Left kidney (tissue), 2 donors: Measurements from ENCODE around the gene ALG12. TPM values are rescaled to one million over a fixed set of nuclear protein-coding genes. Genes with fewer than 3 reads are reported as not detected.
"Not testable (repeated sequence)": the region's sequence is repeated elsewhere in the genome, so short reads cannot be mapped to it uniquely, and the experiment has no call there.

Source experiments
- DNase-seq: peaks from one replicate; pipeline ENCODE4 v3.0.0-alpha.2; 2013
- polyA plus RNA-seq: library from polyadenylated mRNA; unstranded; fragments of 120-200 nt; gene quantifications from one replicate; pipeline ENCODE4 v1.2.1, GENCODE V29; 2013; ENCODE audit not compliant: insufficient read length

ALG12 gene
- polyA plus RNA-seq, 1 donor: 24.1 TPM

DNA sequence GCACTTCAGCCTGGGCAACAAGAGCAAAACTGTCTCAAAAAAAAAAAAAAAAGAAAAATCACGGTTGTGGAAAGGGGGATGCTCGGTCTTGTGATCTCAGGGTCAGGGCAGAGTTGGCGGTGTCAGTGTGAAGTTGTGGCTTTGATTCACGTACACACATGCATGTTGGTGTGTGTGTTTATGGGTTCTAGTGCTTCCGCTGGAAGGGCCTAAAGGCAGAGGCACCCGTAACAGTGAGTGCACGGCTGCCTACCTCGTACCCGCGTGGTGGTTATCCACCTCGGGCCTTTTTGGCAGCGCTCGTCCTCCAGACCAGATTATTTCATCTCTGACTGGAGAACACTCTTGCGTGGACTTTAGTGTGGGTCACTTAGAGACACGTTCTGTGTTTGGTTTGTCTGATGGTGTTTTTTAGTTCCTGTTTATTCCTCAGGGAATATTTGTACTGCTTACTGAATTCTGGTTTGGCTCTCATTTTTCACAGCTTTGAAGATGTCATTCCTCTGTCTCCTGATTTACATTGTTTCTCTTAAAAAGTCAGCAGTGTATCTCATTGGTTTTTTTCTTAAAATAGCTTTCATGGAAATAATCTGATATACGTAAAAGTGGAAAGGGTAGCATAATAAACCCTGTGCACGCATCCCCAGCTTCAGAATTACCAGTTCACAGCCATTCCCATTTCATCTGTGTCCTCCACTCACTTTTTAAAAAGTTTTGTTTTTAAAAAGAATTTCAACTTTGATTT lies 49.0 kb downstream of the ALG12 start:
- no peak for DNase-seq

DNA sequence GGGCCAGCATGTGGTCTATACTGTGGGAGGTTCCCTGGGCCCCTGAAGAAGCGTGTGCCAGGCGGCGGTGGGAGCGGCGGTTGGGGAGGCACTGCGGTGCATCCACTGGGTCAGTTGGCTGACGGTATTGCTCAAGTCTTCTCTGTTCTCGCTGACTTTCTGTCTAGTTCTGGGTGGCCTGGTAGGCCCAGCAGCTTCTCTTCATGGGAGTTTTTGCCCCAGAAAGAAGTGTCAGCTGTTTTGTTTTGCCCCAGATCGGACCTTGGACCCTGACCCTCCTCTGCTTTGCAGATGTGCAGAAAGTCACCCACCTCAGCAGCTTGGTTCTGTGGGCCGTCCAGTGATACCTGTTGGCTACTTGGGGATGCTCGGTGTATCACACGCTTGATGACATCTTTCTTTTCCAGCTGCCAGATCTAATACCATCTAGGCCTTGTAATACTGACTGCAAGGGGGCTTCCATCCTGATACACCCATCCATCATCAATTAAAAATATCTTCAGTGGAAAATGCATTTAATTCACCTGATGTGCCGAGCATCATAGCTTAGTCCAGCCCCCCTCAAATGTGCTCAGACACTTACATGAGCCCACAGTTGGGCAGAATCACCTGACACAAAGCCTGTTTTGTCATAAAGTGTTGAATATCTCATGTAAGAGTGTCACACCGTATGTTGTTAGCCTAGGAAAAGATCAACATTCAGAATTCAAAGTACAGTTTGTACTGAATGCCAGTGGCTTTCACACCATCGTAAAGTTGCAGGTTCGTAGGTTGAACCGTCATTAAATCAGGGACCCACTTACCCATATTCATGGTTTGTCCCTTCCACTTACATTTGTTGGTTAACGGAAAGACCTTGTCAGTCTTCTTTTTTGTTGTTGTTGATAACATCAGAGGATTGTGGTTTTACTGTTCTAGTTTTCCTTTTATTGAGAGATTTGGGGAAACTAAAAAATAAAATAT lies 50.7 kb downstream of the ALG12 start:
- DNase-seq: no peak

DNA sequence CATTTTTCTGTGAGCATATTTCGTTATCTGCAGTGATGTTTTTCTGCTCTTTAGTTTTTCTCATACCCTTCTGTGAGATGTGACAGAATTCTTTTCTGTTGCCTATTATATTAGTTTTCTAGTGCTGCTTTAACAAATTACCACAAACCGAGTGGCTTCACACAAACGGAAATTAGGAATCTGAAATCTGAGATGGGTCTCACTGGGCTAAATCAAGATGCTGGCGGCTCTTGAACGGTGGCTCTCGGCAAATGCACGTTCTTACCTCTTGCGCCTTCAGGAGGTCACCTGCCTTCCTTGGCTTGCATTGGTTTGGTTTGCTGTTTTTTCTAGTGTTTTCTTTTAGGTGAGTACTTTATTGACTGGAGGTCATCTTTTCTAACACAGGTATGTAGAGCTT lies 51.6 kb downstream of the ALG12 start:
- DNase-seq: no peak

DNA sequence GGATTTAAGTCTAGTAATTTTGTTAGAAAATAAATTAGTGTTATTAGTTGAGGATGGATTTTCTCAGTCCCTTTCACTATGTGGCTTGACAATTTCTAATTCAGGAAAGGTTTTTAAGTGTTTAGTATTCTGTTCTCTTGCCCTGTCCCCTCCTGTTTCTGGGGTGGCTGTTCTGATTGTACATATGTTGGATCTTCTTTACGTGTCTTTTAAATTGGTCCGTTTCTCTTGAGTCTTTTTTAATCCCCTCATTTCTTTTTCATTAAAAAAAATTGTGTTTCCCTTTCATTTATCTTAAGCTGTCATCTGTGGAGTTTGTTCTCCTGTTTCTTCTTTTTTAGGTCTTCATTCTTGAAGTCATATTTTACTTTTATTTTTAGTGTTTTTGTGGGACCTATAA lies 52.1 kb downstream of the ALG12 start:
- DNase-seq: no peak

DNA sequence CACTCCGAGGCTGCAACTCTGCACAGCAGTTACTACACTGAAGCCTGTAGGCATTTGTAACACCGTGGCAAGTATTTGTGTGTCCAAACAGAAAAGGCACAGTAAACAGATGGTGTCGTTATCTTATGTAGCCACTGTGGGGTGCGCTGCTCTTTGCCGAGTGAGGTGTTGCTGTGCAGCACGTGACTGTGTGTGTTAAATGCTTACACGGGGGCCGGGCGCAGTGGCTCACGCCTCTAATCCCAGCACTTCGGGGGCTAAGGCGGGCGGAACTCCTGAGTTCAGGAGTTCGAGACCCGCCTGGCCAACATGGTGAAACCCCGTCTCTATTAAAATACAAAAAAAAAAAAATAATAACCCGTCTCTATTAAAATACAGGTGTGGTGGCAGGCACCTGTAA lies 53.1 kb downstream of the ALG12 start:
- no peak for DNase-seq

DNA sequence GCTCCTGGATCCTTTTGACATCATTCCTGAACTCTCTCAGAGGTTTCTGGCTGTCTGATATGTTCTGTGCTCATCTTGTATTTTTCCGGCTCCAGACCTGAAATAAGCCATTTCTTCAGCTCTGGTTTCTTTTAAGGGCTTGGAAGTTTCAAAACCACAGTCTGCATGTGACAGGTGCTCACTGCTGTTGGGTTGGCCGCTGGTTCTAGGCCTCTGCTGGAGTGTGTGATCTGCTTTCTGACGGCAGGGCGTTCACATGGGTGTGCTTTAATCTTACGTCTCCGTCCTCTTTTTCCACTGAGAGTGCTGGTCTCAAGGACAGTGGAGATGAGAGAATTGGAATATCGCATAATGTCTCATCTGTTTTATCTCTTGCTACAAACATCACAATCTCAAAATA lies 54.3 kb downstream of the ALG12 start:
- DNase-seq: no peak

DNA sequence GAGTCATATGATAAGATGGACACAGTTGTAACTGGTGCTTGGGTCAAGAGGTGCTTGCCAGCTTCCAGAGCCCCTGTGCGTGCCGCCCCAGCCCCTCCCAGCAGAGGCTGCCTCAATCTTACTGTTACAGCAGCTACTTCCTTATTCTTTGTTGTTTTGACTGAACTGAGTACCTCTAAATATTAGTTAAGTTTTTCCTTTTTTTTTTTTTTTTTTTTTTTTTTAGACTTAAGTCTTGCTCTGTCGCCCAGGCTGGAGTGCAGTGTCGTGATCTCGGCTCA lies 55.8 kb downstream of the ALG12 start:
- no peak for DNase-seq

DNA sequence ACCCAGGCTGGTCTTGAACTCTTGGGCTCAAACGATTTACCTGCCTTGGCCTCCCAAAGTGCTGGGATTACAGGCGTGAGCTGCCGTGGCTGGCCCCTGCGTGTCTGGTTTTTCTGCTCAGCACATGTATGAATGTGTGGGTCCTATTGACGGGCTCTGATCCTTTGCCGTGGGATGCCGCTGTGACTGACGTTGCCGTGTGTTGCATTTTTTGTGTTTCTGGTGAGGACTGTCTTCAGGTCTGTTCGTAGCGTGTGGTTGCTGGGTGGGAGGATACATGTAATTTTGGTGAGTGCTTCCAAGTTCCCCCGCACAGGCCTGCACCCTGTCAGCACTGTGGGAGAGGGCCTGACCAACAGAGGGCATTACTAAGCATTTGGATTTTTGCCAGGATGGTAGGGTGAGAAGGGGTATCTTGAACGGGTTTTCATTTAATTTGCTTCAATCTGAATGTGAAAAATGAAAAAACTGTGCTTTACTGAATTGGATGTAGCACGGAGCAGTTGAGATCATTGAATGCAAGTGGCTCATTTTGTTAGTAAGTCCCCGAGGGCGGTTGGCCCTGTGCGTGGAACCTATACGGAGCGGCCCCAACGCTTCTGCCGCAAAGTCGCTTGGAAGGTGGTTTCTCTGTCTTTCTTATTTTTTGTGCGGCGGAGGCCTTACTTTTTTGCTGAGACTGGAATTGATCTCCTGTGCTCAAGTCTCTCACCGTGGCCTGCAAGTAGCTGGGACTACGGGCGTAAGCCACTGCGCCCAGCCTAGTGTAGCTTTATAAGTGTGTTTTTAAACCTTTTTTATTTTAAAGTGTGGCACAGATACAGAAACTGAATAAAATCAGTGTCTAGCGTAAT lies 56.4 kb downstream of the ALG12 start:
- no peak for DNase-seq

DNA sequence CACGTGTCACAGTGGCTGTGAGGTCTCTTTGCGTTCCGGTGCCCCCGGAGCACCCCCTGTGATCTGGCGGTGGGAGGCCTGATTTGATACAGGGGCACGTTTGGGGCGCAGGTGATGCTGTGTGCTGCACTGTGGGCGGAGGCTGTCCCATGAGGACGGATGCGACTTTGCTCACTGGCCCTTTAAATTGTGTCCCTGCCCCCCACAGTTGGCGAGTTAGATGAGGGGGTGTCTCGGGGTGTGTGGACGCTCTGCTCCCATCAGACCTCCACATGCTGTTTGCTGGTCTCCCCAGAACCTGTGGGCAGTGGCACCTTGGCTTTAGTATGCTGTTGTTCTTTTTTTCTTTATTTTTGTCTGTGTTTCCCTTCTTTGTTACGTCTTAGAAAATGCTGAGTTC lies 59.4 kb downstream of the ALG12 start:
- DNase-seq: no peak

DNA sequence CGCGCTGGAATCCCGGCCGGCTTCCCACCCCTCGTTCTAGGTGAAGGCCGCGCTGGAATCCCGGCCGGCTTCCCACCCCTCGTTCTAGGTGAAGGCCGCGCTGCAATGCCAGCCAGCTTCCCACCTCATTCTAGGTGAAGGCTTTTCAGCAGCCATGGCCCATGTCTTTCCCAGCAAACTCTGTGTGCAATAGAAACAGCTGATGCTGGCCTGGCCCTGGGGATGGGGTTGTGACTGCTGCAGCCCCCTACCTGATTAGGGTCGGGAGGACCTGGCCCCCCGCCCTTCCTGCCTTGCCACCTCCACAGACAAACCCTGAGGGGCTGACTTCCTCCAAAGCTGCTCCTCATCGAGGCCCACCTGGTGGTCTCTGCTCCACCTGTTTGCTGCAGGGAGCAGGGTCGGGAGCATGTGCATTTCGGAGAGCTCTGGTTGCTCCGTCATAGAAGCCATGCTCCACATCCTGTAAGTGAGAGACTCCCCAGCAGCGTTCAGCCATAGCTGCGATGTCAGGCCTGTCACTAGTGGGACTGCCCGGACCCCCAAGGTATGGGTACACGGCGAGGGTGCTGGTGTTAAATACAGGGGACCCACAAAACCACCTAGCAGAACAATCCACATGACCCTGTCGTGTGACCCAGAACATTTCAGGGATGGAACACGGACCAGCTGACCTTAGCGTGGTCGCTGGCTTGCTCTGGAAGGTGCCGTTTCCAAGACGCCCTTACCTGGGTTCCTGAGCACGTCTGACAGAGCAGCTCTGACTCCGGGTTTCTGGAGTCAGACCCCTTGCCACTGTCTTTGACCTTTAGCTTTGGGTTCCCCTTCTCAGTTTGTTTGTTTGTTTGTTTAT lies 61.2 kb downstream of the ALG12 start:
- DNase-seq: no peak

DNA sequence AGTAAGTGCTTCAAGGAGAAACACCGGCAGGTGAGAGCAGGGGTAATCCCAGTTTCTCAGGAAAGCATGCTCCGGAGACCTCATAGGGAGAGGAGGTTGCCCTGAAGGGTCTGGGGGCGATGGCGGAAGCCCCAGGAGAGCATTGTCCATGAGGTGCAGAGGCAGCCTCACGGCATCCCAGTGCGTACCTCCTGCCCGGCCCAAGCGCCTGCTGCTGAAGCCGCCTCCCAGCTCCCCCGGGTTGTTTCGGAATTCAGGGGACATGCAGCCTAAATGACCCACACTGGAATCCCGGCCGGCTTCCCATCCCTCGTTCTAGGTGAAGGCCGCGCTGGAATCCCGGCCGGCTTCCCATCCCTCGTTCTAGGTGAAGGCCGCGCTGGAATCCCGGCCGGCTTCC lies 61.9 kb downstream of the ALG12 start:
- no peak for DNase-seq

DNA sequence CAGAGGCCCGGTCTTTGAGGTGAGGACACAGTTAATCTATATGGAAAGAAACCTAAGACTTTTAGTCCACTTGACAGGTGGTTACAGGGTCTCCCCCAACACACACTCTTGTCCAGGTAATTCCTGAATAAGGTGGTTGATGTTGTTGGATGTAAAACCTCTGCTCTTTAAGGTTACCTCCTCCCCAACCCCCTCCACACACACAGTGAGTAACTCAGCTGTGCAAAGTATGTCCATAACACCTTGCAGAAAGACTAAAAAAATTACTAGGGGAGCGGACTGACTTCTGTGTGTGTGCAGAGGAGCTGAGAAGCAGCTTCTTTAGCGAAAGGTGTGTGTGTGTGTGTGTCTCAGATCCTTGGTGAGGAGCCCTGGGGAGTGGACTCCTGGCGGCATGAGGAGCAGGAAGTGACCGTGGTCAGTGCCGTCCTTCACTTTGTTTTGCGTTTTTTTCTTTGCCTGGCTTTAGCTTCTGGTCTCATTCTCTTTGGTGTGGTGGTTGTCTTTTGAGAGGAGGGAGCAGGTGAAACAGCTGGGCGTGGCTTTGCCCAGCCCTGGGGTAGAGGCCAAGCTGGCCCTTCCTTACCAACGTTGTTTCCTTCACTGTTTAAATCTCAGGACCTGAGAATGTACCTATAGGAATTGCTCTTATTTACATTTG lies 62.9 kb downstream of the ALG12 start:
- DNase-seq: no peak

DNA sequence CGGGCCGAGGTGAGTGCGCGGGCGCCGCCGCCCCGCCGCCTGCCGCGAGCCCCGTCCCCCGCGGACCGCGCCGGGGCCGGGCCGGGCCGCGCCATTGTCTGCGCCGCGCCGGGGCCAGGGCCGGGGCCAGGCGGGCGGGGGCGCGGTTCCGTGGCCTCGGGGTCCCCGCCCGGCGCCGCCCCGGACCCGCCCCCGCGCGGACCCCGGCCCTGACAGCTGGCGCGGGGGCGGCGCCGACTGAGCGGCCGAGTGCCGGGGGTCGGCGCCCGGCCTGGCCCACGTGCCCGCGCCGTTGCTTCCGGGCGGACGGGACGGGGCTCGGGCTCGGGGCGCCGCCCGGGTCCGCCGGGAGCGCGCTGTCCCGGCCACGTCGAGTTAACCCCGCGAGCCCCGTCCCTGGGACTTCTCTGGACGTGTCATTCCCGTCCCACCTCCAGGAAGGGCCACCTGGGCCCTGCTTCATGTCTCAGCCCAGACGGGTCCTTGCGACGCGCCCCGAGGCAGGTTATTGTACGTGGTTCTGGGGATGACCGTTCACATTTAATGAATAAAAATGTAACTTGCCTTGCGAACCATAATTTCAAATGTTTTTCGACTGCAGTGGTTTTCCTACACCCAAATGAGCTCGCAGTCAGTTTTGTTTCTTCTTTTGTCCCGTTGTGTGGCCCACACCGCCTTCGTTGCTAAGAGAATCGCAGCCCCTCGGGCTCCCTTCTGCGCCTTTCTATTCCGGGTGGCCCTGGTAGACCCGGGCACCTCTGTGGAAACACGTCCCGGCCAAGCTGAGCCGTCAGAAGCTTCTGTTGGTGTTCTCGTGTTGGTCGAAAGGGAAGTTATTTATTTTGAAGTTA lies 64.0 kb downstream of the ALG12 start:
- peak; percentile 20 for DNase-seq

DNA sequence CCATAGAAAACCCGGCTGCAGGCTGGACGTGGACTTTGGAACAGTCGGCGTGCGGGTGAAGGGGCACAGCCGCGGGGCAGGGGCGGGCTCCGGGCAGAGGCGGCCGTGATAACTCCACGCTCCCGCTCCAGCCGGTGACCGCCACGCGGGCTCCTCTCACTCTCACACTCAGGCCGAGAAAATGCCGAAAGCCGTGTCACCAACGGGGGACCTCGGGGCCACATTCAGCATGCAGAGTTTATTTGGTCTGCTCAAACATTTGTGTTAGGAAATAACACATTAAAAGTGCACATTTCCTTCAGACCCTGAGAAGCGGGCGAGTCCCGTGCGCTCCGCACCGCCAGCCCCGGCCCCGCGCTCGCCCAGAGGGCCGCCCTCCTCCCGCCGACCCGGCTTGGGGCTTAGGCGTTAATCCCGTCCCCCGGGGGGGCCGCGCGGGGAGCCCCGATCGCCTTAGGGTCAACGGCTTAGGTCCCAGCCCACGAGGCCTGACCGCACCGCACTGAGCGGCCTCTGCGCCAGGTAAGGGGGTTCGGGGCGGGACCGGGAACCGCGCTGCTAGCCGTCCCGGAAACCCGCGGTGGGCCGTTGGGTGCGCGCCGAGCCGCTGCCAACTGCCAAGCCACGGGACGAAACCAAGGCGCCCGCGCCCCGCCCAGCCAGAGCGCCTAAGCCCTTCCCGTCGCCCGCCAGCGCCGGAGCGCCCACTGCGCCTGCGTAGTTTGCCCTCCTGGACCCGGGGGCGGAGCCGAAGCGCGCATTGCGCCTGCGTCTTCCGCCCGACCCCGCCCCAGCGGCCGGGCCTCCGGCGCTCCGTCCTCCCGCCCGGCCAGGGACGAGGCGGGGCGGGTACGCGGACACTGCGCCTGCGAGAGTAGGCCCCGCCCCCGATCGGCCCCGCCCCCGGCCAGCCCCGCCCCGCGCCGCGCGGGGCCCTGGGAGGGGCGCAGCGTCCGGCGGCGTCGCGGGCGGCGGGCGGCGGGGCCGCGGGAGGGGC lies 65.0 kb downstream of the ALG12 start, which contains the start of gene ZBED4:
ZBED4 (plus strand) TSS at position 947 of the 997 bp plus-strand sequence. CDS start 29,819 bp downstream, outside the sequence.
- peak; percentile 96 for DNase-seq

DNA sequence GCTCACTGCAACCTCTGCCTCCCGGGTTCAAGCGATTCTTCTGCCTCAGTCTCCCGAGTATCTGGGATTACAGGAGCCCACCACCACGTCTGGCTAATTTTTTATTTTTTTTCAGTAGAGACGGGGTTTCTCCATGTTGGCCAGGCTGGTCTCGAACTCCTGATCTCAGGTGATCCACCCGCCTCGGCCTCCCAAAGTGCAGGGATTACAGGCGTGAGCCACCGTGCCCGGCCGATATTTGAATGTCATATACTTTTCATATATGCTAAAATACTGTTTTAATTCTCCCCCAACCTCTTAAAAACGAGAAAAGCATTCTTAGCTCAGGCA lies 65.7 kb downstream of the ALG12 start:
- DNase-seq: not testable (repeated sequence)

DNA sequence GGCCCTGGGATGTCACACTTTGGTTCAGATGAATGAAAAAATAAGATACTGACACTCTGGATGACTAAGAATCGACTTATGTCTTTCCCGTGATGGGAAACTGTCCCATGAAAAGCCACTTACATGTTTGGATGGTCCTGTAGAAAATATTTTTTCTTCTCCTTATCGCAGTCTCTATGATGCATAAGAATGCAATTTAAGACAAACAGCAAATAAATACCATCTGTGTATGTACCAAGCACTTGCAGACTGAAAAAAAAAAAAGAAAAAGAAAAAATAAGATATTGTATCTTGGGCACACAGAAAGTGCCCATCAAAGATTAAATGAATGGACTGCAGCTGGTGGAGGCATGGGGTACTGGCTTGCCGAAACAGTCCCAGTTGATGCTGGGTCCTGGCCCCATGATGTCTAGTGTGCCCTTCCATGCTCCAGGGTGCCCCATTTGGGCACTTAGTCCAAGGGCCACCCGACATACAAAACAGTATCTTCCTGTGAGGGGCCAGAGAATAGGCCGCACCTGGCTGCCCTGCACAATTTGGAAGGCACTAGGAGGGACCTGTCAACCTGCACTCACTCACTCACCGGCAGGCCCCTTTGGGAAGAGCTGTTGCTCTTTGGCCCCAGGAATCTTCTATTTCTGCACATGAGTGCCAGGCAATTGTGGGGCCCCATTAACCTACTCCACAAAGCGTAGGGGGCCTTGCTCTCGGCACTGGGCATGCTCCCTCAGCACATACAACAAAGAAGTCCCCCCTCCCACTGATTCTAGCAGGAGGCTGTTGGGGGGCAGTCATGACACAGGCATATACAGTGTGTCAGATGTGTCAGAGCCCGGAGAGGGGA lies 67.1 kb downstream of the ALG12 start:
- no peak for DNase-seq
